K562 (cell line): ENCODE results near the gene IPO13. TPM values are rescaled to one million over a fixed set of nuclear protein-coding genes. Genes with fewer than 3 reads are reported as not detected.

Experiments used
- ARHGAP35 ChIP-seq: fragments of 450-650 bp; IDR thresholded peaks from 2 replicates; pipeline ENCODE4 v1.6.1; 2018; ENCODE audit not compliant: partially characterized antibody
- BRF1 ChIP-seq: IDR thresholded peaks from 3 replicates; pipeline ENCODE4 v1.6.1; 2011; ENCODE audit warnings: borderline replicate concordance, mild to moderate bottlenecking; ENCODE audit not compliant: insufficient read length; ENCODE audit errors: extremely low read depth
- CREM ChIP-seq: IDR thresholded peaks from 2 replicates; pipeline ENCODE4 v1.6.1; 2014; ENCODE audit warnings: antibody characterized with exemption, low read depth
- E2F6 ChIP-seq, 2 experiments: IDR thresholded peaks; 2 replicates each; pipeline ENCODE4 v1.6.1; 2011; ENCODE audit warnings: borderline replicate concordance in 1 of 2, control low read depth in 1 of 2, low read depth in 1 of 2, low read length in 1 of 2, mild to moderate bottlenecking in 1 of 2, mixed read lengths in 1 of 2, moderate library complexity in 1 of 2; ENCODE audit not compliant: insufficient read depth in 1 of 2, insufficient read length in 1 of 2, poor library complexity in 1 of 2, severe bottlenecking in 1 of 2; ENCODE audit errors: extremely low read depth in 1 of 2
- GABPB1 ChIP-seq: sonication (generic); formaldehyde crosslinking; IDR thresholded peaks from 2 replicates; pipeline ENCODE4 v1.8.0; 2022; ENCODE audit warnings: mild to moderate bottlenecking, missing genetic modification reagents
- HMG20B ChIP-seq: fragments of 250-450 bp; sonication (Bioruptor Pico); IDR thresholded peaks from 2 replicates; pipeline ENCODE4 v1.5.0; 2021; ENCODE audit warnings: mild to moderate bottlenecking
- MGA ChIP-seq: fragments of 450-650 bp; IDR thresholded peaks from 2 replicates; pipeline ENCODE4 v1.6.1; 2016; ENCODE audit warnings: mild to moderate bottlenecking, moderate library complexity
- NFIC ChIP-seq: fragments of 450-650 bp; IDR thresholded peaks from 2 replicates; pipeline ENCODE4 v1.6.1; 2017; ENCODE audit warnings: mild to moderate bottlenecking, inconsistent platforms
- RCOR1 ChIP-seq, 2 experiments: IDR thresholded peaks; 2 replicates each; pipeline ENCODE4 v1.6.1; 2012; ENCODE audit warnings: low read depth in 2 of 2, low read length in 2 of 2, borderline replicate concordance in 1 of 2, improper control_type of control experiment in 1 of 2
- RUNX1 ChIP-seq: sonication (generic); IDR thresholded peaks from 2 replicates; pipeline ENCODE4 v1.6.1; 2016; ENCODE audit warnings: antibody characterized with exemption, low read depth
- TRIM25 ChIP-seq: fragments of 450-650 bp; IDR thresholded peaks from 2 replicates; pipeline ENCODE4 v1.7.0; 2016; ENCODE audit warnings: borderline replicate concordance
- polyA plus RNA-seq, 8 experiments: library from polyadenylated mRNA; depleted of rRNA in 4 of 8; stranded (reverse) in 5 of 8; unstranded in 3 of 8; fragments of >200 nt; fragmentation: Nextera tagmentation in 2 of 8; fragmentation: Illumina TruSeq in 1 of 8; extraction: Ambion mirVana in 2 of 8; extraction: Trizol in 1 of 8; gene quantifications; 2 replicates each; pipeline versions ENCODE4 v1.2.1 to v1.2.3, GENCODE V29; 2011 to 2014; ENCODE audit warnings: inconsistent platforms in 1 of 8, missing spikeins in 1 of 8
- total RNA-seq, 7 experiments: library from RNA; depleted of rRNA in 6 of 7; stranded (reverse); fragments of >200 nt in 6 of 7; fragmentation: Illumina TruSeq in 2 of 7; extraction: Trizol in 2 of 7; gene quantifications; 2 replicates each; pipeline versions ENCODE4 v1.2.1 to v1.2.3, GENCODE V29; 2011 to 2021; ENCODE audit warnings: low replicate concordance in 1 of 7

Gene IPO13
- total and polyA plus RNA-seq, 9 of the 15 experiments (the other 6 are each of a cell fraction or from before 2014, with no cell fraction given): 7.0 to 30.8 (median 16.2) TPM

- TF ChIP-seq MGA (peak; percentile 74), RUNX1 (no peak; the same call in none of the 2 replicates), HMG20B (no peak), NFIC (peak; percentile 6; the same call in 1 of the 2 replicates), ARHGAP35 (no peak), E2F6 (IDR thresholded peaks at IDR 0.05; ENCODE audit: borderline replicate concordance in 1 of 2, extremely low read depth in 1 of 2, insufficient read depth in 1 of 2, insufficient read length in 1 of 2, low read depth in 1 of 2, low read length in 1 of 2, poor library complexity in 1 of 2, severe bottlenecking in 1 of 2) (peak; percentile 94 to 96), CREM (peak; percentile 99), BRF1 (no peak), GABPB1 (CRISPR knock-in tag) (peak; percentile 85), TRIM25 (no peak), RCOR1 (IDR thresholded peaks at IDR 0.05; ENCODE audit: borderline replicate concordance in 1 of 2, low read depth in 2 of 2, low read length in 2 of 2) (peak in 1 of 2 experiments; percentile 82; a peak in 2 of 4 replicates)
Observed at GRCh38 chr1:43974443-43975248, 27.9 kb downstream of the IPO13 start, which contains the start of gene ATP6V0B (continued).
